Right renal pelvis (tissue), 4 donors: ENCODE data around the gene GULP1. TPM values are rescaled to one million over a fixed set of nuclear protein-coding genes. Genes with fewer than 3 reads are reported as not detected.
"Not testable (repeated sequence)": the region's sequence is repeated elsewhere in the genome, so short reads cannot be mapped to it uniquely, and the experiment has no call there.

Source experiments
- DNase-seq, 4 donors: peaks; one replicate each; pipeline ENCODE4 v3.0.0-alpha.2; 2013; ENCODE audit warnings: low read depth in 4 of 4, low spot score in 3 of 4, missing footprints in 1 of 4
- polyA plus RNA-seq, 4 donors: library from polyadenylated mRNA; unstranded; fragments of 120-200 nt; gene quantifications; one replicate each; pipeline ENCODE4 v1.2.1, GENCODE V29; 2013; ENCODE audit not compliant: insufficient read length in 4 of 4

Gene GULP1, protein sequence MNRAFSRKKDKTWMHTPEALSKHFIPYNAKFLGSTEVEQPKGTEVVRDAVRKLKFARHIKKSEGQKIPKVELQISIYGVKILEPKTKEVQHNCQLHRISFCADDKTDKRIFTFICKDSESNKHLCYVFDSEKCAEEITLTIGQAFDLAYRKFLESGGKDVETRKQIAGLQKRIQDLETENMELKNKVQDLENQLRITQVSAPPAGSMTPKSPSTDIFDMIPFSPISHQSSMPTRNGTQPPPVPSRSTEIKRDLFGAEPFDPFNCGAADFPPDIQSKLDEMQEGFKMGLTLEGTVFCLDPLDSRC
- polyA plus RNA-seq: 10 to 100 TPM; 60.1 to 71.4 (median 67.0) TPM

DNA sequence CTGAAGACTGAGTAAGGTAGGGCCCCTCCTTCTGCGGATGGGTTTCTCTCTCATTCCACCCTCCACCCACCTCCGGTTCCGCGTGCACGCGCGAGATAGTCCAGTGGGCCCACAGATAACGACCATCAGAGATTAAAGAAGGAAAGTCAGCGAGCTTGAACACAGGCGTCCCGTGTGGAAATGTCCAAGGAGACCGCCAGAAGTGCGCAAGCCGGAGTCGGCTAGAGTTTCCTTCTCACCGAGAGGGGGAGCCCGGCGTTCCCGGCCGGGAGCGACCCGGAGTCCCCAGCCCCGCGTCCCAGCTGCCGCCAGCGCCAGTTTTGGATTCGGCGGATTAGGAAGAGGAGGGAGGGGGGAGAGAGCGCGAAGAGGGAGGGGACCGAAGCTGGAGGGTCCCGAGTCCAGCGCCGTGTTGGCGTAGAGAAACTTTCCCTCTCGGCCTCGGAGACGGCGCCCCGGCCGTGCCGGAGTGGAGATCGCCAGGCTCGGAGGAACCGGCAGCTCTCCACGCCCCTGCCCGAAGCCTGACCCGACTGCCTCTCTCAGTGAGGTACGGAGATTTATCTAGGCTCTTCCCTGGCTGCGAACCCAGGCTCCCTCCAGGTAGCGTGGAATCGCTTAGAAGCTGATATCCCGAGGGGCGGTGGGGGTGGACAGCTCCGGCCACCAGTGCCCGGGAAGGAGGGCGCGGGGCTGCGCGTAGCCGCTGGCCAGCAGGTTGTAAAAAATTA is at the start of gene GULP1:
Gene GULP1 (plus strand): TSS at position 258 of the 731 bp plus-strand sequence. CDS start 185,829 bp downstream, outside the sequence.
- DNase-seq: peak in 3 of 4 donors; percentile 72 to 84 (median 74)

- no peak for DNase-seq
Measured at GRCh38 chr2:188243381-188243780, 48.3 kb upstream of the GULP1 start.

DNA sequence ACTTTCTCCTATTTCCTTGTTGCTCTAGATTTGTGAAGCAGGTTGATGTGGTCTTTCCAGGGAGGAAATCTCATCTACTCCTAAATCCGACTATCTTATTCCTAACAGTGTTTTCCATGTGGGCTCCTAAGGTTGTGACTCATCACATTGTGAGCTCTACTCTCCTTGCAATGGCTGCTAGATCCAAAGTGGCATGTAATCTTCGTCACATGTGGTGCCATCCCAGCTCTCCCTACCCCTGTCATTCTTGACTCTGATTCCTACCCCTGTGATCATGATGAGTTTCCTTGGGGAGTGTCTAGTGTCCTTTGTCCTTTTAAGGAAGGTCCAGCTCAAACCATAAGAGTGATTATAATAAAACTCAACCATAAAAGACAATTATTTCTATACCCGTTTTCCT is 47.3 kb upstream of the GULP1 start:
- no peak for DNase-seq

DNA sequence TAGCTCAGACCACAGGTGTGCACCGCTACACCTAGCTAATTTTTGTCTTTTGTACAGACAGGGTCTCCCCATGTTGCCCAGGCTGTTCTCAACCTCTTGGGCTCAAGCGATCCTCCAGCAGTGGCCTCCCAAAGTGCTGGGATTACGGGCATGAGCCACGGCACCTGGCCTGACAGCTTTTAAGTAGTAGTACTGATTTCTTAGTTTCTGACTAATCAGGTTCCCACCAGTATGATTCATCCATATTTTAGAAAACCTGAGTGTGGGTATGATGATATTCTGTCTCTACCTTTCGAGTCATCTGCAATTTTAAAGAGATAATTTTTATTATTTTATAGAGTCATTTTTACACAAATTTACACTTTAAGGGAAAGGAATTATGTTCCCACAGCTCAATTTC is 46.4 kb upstream of the GULP1 start:
- no peak for DNase-seq

DNA sequence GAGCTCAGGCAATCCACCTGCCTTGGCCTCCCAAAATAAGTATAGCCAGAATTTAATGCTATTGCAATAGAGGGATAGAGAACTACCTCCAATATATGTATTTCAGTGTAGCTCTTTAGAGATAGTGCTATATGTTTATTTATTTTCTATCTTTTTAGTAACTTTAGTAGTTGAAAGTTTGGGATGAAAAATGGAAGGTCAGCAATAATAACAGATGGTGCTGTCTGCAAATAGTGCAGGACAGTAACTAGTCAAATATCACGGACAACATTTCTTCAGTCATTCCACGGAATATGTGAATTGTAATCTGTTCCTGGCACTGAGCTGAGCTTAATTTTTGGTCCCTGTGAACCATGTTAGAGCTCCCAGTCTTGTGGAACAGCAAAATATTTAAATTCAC is 43.2 kb upstream of the GULP1 start:
- DNase-seq: no peak

DNA sequence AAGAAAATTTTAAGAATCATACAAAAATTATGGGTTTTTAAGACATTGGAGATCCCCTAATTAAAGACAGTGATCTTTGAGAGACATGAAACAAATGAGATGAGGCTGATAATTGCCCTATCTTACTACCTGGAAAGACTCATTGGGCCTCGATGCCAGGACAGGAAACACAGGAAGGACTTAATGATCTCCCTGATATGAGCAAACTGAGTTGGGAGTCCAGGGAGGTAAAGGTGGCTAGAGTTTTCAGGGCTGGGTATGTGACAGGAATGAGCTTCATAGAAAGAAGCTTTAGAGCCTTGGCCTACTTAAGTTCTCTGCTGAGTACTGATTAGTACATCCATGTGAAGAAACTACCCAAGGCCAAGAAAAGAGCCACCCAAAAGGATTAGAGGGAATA is 40.6 kb upstream of the GULP1 start:
- no peak for DNase-seq

GRCh38 chr2:188256420-188256819 is 35.3 kb upstream of the GULP1 start:
- no peak for DNase-seq

DNA sequence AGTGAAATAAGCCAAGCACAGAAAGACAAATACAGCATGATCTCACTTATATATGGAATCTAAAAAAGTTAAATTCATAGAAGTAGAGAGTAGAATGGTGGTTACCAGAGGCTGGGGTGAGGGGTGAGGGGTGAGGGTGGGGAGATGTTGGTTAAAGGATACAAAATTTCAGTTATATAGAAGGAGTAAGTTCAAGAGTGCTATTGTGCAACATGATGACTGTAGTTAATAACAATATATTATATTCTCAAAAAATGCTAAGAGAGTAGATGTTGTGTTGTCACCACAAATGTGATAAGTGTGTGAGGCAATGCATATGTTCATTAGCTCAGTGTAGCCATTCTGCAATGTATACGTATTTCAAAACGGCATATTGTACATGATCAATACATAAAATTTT is 26.4 kb upstream of the GULP1 start:
- no peak for DNase-seq

DNA sequence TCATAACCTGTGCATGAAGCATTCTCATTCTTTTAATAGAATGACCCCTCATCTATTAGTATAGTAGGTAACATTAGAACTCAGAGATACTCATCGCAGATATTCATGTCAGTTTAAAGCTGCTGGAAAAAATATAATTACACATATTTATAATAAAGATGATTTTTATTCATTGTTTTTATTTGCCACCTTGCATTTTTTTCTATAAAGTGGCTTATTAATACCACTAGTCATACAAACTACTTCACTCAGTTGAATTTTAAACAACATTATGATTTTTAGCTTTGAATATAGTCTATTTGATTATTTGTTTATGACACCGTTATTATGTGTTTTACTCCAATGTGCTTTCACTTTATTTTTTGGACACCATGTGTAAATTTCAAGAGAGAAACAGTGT is 23.9 kb upstream of the GULP1 start:
- DNase-seq: no peak

GRCh38 chr2:188269004-188269403 is 22.7 kb upstream of the GULP1 start:
- DNase-seq: no peak

DNA sequence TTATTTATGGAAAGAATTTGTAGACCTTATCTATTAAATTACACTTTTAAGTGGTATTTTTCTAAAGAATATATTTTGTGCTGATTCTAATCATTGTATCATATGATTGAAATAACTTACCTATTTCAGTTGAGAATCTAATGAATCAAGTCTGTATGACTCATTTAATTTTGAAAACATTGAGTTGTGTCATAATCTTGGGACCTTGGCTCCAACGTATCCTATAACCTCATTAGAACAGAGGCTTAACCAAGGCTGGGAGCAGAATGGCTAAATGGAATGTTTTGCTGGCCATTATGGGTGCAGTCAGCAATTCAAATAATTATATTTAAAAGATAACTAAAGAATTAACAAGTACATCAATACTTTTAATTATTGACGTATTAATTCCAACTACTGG is 19.6 kb upstream of the GULP1 start:
- no peak for DNase-seq

- DNase-seq: no peak
Measured at GRCh38 chr2:188274274-188274673, 17.4 kb upstream of the GULP1 start.

DNA sequence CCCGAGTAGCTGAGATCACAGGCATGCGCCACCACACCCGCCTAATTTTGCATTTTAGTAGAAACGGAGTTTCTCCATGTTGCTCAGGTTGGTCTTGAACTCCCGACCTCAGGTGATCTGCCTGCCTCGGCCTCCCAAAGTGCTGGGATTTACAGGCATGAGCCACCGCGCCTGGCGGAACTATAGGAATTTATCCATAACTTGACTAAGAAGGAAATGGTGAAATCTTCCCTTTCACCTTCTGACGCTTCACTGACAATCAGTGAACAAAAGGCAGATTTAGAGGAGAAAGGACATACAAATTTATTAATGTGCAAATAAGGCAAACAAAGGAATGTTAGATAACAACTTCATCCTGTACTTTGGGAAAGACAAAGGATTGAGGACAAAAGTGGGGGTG is 15.4 kb upstream of the GULP1 start:
- DNase-seq: no peak

GRCh38 chr2:188277786-188278185 is 13.9 kb upstream of the GULP1 start:
- no peak for DNase-seq

DNA sequence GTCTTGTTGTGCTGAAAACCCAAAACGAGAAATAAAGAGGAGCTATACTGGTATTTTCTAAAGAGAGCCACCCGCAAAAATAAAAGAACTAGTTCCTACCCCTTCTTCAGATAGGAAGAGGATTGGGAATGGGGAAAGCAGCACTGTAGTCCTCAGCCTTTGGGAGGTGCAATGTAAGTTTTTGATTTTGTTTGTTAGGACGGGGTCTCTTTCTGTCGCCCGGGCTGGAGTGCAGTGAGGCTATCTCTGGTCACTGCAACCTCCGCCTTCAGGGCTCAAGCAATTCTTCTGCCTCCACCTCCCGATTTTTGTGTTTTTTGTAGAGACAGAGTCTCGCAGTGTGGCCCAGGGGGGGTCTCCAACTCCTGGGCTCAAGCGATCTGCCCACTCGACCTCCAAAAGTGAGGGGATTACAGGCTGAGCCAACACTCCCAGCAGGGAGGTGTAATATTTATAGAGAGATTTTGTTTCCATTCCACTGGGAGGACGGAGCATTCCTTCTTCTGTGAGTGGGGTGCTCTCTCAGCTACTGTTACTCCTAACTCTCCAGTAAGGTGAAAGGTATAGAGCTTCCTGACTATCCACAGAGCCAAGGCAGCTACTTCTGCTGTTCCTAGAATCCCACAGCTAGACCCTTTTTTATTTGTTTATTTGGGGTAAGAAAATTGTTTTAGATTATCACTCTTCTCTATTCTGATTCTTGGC is 13.1 kb upstream of the GULP1 start:
- DNase-seq: no peak

DNA sequence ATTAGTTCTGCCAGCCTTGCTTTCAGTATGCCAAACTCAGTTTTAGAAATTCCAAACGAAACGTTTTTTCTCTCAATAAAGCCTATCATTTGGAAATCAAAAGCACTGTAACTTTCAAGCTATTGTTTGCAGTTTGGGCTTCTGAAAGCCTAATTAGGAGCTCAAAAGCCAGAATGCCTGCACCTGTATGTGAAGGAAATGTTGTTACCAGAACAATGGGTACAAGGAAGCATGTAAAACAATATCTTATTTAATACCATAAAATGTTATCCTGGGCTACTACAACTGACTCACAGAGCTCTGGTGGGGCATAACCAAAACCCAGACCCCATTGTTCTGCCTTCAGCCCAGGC is 12.6 kb upstream of the GULP1 start:
- DNase-seq: no peak

DNA sequence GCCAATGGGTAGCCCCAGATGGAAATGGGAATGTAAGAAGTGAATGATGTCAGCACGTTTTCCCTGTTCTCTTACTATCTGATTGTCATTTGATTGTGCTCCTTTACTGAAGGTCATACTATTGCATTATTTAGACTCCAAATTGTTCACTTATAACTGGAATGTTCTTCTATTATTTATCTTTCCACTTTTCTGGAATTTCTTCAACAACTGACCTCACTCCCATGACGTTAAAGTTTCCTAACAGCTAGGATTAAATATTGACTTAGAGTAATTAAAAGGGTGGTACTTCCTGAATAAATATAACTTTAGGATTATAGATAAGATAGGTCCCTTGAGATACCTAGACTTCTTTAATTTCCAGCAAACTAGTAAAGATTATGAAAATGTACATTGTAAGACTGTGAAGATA is 10.9 kb upstream of the GULP1 start:
- DNase-seq: no peak

GRCh38 chr2:188282907-188283306 is 8.8 kb upstream of the GULP1 start:
- no peak for DNase-seq

GRCh38 chr2:188284251-188284650 is 7.4 kb upstream of the GULP1 start:
- not testable (repeated sequence) for DNase-seq

GRCh38 chr2:188285049-188285448 is 6.6 kb upstream of the GULP1 start:
- DNase-seq: no peak

GRCh38 chr2:188285774-188286173 is 5.9 kb upstream of the GULP1 start:
- DNase-seq: no peak
